Smooth muscle cell (in vitro differentiated cells): ENCODE data around the gene MAP2K7. TPM values are rescaled to one million over a fixed set of nuclear protein-coding genes. Genes with fewer than 3 reads are reported as not detected.

ENCODE experiments used
- DNase-seq: peaks from one replicate; lab custom pipeline; 2025; ENCODE audit not compliant: unreplicated experiment; lab: John Stamatoyannopoulos, UW
- H2AFZ ChIP-seq: fragments of 200-600 bp; sonication (generic); 2 replicates; pipeline ENCODE4 v1.6.0; 2016; ENCODE audit warnings: antibody characterized with exemption, low read depth, mild to moderate bottlenecking
- H3F3A ChIP-seq: fragments of 200-600 bp; sonication (generic); 2 replicates; pipeline ENCODE4 v1.6.0; 2017; ENCODE audit warnings: antibody characterized with exemption, low read depth
- H3K27ac ChIP-seq: fragments of 200-600 bp; sonication (generic); 2 replicates; pipeline ENCODE4 v1.5.1; 2016; ENCODE audit warnings: low read depth, mild to moderate bottlenecking
- H3K27me3 ChIP-seq: fragments of 200-600 bp; sonication (generic); 2 replicates; pipeline ENCODE4 v1.6.1; 2016; ENCODE audit warnings: low read depth, mild to moderate bottlenecking
- H3K36me3 ChIP-seq: fragments of 200-600 bp; sonication (generic); 2 replicates; pipeline ENCODE4 v1.5.1; 2016; ENCODE audit warnings: low read depth
- H3K4me1 ChIP-seq: fragments of 200-600 bp; sonication (generic); 2 replicates; pipeline ENCODE4 v1.5.1; 2016; ENCODE audit warnings: low read depth
- H3K4me2 ChIP-seq: fragments of 200-600 bp; sonication (generic); 2 replicates; pipeline ENCODE4 v1.6.0; 2016; ENCODE audit warnings: mild to moderate bottlenecking
- H3K4me3 ChIP-seq: fragments of 200-600 bp; sonication (generic); 2 replicates; pipeline ENCODE4 v1.5.1; 2016; ENCODE audit warnings: mild to moderate bottlenecking
- H3K79me2 ChIP-seq: fragments of 200-600 bp; sonication (generic); 2 replicates; pipeline ENCODE4 v1.6.0; 2016; ENCODE audit warnings: low read depth, mild to moderate bottlenecking
- H3K9ac ChIP-seq: fragments of 200-600 bp; sonication (generic); 2 replicates; pipeline ENCODE4 v1.6.0; 2016; ENCODE audit warnings: low read depth
- H3K9me3 ChIP-seq: fragments of 200-600 bp; sonication (generic); replicated peaks from 2 replicates; pipeline ENCODE4 v1.5.1; 2016; ENCODE audit warnings: low read depth
- H4K20me1 ChIP-seq: fragments of 200-600 bp; sonication (generic); 2 replicates; pipeline ENCODE4 v1.6.0; 2016; ENCODE audit warnings: low read depth
- CTCF ChIP-seq: fragments of 200-600 bp; sonication (generic); IDR thresholded peaks from 2 replicates; pipeline ENCODE4 v1.5.1; 2017; ENCODE audit warnings: borderline replicate concordance, mild to moderate bottlenecking, antibody characterized with exemption; ENCODE audit not compliant: insufficient read depth, poor library complexity, severe bottlenecking
- WGBS: methylation state at CpG from one replicate; pipeline ENCODE4 v1.1.7; 2016; ENCODE audit warnings: low lambda C conversion rate; 5-methylcytosine and 5-hydroxymethylcytosine counted together
- polyA plus RNA-seq: library from polyadenylated mRNA; unstranded; fragments of >200 nt; fragmentation: Nextera tagmentation; extraction: Ambion mirVana; gene quantifications from 2 replicates; pipeline ENCODE4 v1.2.1, GENCODE V29; 2016
- total RNA-seq: library from RNA; depleted of rRNA; stranded (reverse); fragments of >200 nt; gene quantifications from 2 replicates; pipeline ENCODE4 v1.2.3, GENCODE V29; 2014

Gene MAP2K7
- total and polyA plus RNA-seq, 2 experiments from 2014 or later = 6.7 to 9.2 TPM

- Histone ChIP-seq H3K4me1 (peaks cover 15% of the 10 kb centered on the region), H3K9ac (no peak overlapping the region), H3K4me3 (no peak overlapping the region), H4K20me1 (peaks cover 19% of the 10 kb centered on the region), H2AFZ (no peak overlapping the region), H3K36me3 (no peaks in the 10 kb centered on the region), H3K27me3 (no peaks in the 10 kb centered on the region), H3F3A (peaks cover 3% of the 10 kb centered on the region), H3K79me2 (no peaks in the 10 kb centered on the region), H3K27ac (no peak overlapping the region), H3K4me2 (no peak overlapping the region), H3K9me3 (no peaks in the 10 kb centered on the region)
- no peak for TF ChIP-seq CTCF
- no peak for DNase-seq
- 96% methylated on average over 10 of the region's 10 CpGs for WGBS
Observed at GRCh38 chr19:7913652-7914051, 10.0 kb downstream of the MAP2K7 start.

GRCh38 chr19:7914099-7914498, 10.4 kb downstream of the MAP2K7 start:
- peaks cover 7% of the 10 kb centered on the region for H3F3A ChIP-seq
- H3K27ac ChIP-seq = no peak overlapping the region
- H3K4me2 ChIP-seq = no peak overlapping the region
- H4K20me1 ChIP-seq = peaks cover 14% of the 10 kb centered on the region
- H3K9me3 ChIP-seq = no peaks in the 10 kb centered on the region
- H3K79me2 ChIP-seq = no peaks in the 10 kb centered on the region
- H3K4me1 ChIP-seq = peaks cover 15% of the 10 kb centered on the region
- H2AFZ ChIP-seq = no peak overlapping the region
- no peaks in the 10 kb centered on the region for H3K27me3 ChIP-seq
- no peaks in the 10 kb centered on the region for H3K36me3 ChIP-seq
- no peak for DNase-seq
- 89% methylated on average over 7 of the region's 12 CpGs for WGBS
- no peak overlapping the region for H3K9ac ChIP-seq
- no peak for TF ChIP-seq CTCF
- no peak overlapping the region for H3K4me3 ChIP-seq

GRCh38 chr19:7914598-7915045, 10.9 kb downstream of the MAP2K7 start, which contains the start of gene TGFBR3L:
TGFBR3L (plus strand) TSS chr19:7914830.
- Histone ChIP-seq H2AFZ (no peak within 1 kb of the TSS), H3K4me1 (peaks cover 15% of the 10 kb centered on the region), H3K9ac (no peak within 1 kb of the TSS), H3K4me3 (peak within 1 kb of the TSS; percentile 60), H3K27ac (no peak within 1 kb of the TSS), H3K79me2 (no peaks in the 10 kb centered on the region), H3F3A (peaks cover 7% of the 10 kb centered on the region), H3K27me3 (no peaks in the 10 kb centered on the region), H4K20me1 (peaks cover 9% of the 10 kb centered on the region), H3K9me3 (no peaks in the 10 kb centered on the region), H3K4me2 (peak within 1 kb of the TSS; percentile 98), H3K36me3 (no peaks in the 10 kb centered on the region)
- WGBS = 88% methylated on average over 12 of the region's 12 CpGs
- no peak for TF ChIP-seq CTCF
- no peak for DNase-seq
